ENCODE results near the gene ZDHHC12. TPM values are rescaled to one million over a fixed set of nuclear protein-coding genes. Genes with fewer than 3 reads are reported as not detected.

Gene ZDHHC12
- total RNA-seq, 1 donor, result 35.1 TPM

- DNase-seq (ENCODE audit: insufficient read length, low spot score, missing footprints), result peak; percentile 62
- no peaks in the 10 kb centered on the region for H4K20me1 ChIP-seq (ENCODE audit: insufficient read depth, low read length)
- no peak overlapping the region for H2AFZ ChIP-seq (ENCODE audit: low read length)
- no peak overlapping the region for H3K4me3 ChIP-seq (ENCODE audit: insufficient read depth, low read length)
- H3K36me3 ChIP-seq (ENCODE audit: insufficient read depth, low read length), result peaks cover 6% of the 10 kb centered on the region
- H3K4me1 ChIP-seq (ENCODE audit: insufficient read depth, low read length), result peaks cover 8% of the 10 kb centered on the region
- H3K79me2 ChIP-seq (ENCODE audit: insufficient read depth, low read length), result no peaks in the 10 kb centered on the region
- H3K9me3 ChIP-seq (ENCODE audit: low read depth, low read length), result no peaks in the 10 kb centered on the region
- no peaks in the 10 kb centered on the region for H3K27me3 ChIP-seq (ENCODE audit: insufficient read depth, low read length)
- no peak for TF ChIP-seq CTCF (IDR thresholded peaks at IDR 0.05; ENCODE audit: extremely low read depth, low read depth, low read length)
- H3K4me2 ChIP-seq (ENCODE audit: insufficient read depth, low read length), result no peak overlapping the region
- no peak overlapping the region for H3K27ac ChIP-seq (ENCODE audit: low read depth, low read length)
Observed at GRCh38 chr9:128727640-128728248, 3.8 kb upstream of the ZDHHC12 start.

GRCh38 chr9:128724744-128725211 lies 851 bp upstream of the ZDHHC12 start:
- peak overlapping the region; percentile 78 for H3K4me3 ChIP-seq (ENCODE audit: insufficient read depth, low read length)
- peak overlapping the region; percentile 60 for H2AFZ ChIP-seq (ENCODE audit: low read length)
- no peaks in the 10 kb centered on the region for H3K9me3 ChIP-seq (ENCODE audit: low read depth, low read length)
- H3K27ac ChIP-seq (ENCODE audit: low read depth, low read length), result no peak overlapping the region
- H3K79me2 ChIP-seq (ENCODE audit: insufficient read depth, low read length), result no peaks in the 10 kb centered on the region
- peak overlapping the region; percentile 94 for H3K4me2 ChIP-seq (ENCODE audit: insufficient read depth, low read length)
- peaks cover 8% of the 10 kb centered on the region for H3K4me1 ChIP-seq (ENCODE audit: insufficient read depth, low read length)
- H4K20me1 ChIP-seq (ENCODE audit: insufficient read depth, low read length), result no peaks in the 10 kb centered on the region
- DNase-seq (ENCODE audit: insufficient read length, low spot score, missing footprints), result peak; percentile 94
- no peaks in the 10 kb centered on the region for H3K36me3 ChIP-seq (ENCODE audit: insufficient read depth, low read length)
- no peak for TF ChIP-seq CTCF (IDR thresholded peaks at IDR 0.05; ENCODE audit: extremely low read depth, low read depth, low read length)
- H3K27me3 ChIP-seq (ENCODE audit: insufficient read depth, low read length), result no peaks in the 10 kb centered on the region

- DNase-seq (ENCODE audit: insufficient read length, low spot score, missing footprints), result peak; percentile 91
- Histone ChIP-seq H3K27me3 (ENCODE audit: insufficient read depth, low read length) (no peaks in the 10 kb centered on the region), H3K4me2 (ENCODE audit: insufficient read depth, low read length) (peak overlapping the region; percentile 94), H3K9me3 (ENCODE audit: low read depth, low read length) (no peaks in the 10 kb centered on the region), H3K4me1 (ENCODE audit: insufficient read depth, low read length) (peaks cover 8% of the 10 kb centered on the region), H3K27ac (ENCODE audit: low read depth, low read length) (no peak overlapping the region), H4K20me1 (ENCODE audit: insufficient read depth, low read length) (no peaks in the 10 kb centered on the region), H3K79me2 (ENCODE audit: insufficient read depth, low read length) (no peaks in the 10 kb centered on the region), H2AFZ (ENCODE audit: low read length) (peak overlapping the region; percentile 53), H3K4me3 (ENCODE audit: insufficient read depth, low read length) (peak overlapping the region; percentile 78), H3K36me3 (ENCODE audit: insufficient read depth, low read length) (no peaks in the 10 kb centered on the region)
- no peak for TF ChIP-seq CTCF (IDR thresholded peaks at IDR 0.05; ENCODE audit: extremely low read depth, low read depth, low read length)
Observed at GRCh38 chr9:128723352-128723865, 518 bp downstream of the ZDHHC12 start.
